ENCODE data around the gene CRELD2. TPM values are rescaled to one million over a fixed set of nuclear protein-coding genes. Genes with fewer than 3 reads are reported as not detected.

CRELD2 gene
- total RNA-seq, 1 experiment from 2014 or later: 71.1 TPM

- DNase-seq (ENCODE audit: low read depth): no peak
Measured at GRCh38 chr22:49967706-49968208, 49.3 kb downstream of the CRELD2 start.

- no peak for DNase-seq (ENCODE audit: low read depth)
Measured at GRCh38 chr22:49968313-49968830, 49.9 kb downstream of the CRELD2 start.

- no peak for DNase-seq (ENCODE audit: low read depth)
Measured at GRCh38 chr22:49968831-49969661, 50.6 kb downstream of the CRELD2 start.

- DNase-seq (ENCODE audit: low read depth): no peak
Measured at GRCh38 chr22:49969751-49970527, 51.5 kb downstream of the CRELD2 start.

GRCh38 chr22:49970528-49971231 is 52.2 kb downstream of the CRELD2 start:
- peak; percentile 97 for DNase-seq (ENCODE audit: low read depth)

- DNase-seq (ENCODE audit: low read depth): peak; percentile 63
Measured at GRCh38 chr22:49971232-49972162, 53.1 kb downstream of the CRELD2 start.

GRCh38 chr22:49972163-49973017 is 54.0 kb downstream of the CRELD2 start:
- DNase-seq (ENCODE audit: low read depth): no peak

GRCh38 chr22:49973018-49973961 is 54.9 kb downstream of the CRELD2 start:
- no peak for DNase-seq (ENCODE audit: low read depth)

- no peak for DNase-seq (ENCODE audit: low read depth)
Measured at GRCh38 chr22:49975543-49976389, 57.3 kb downstream of the CRELD2 start.

- DNase-seq (ENCODE audit: low read depth): no peak
Measured at GRCh38 chr22:49976439-49977175, 58.2 kb downstream of the CRELD2 start.

Other genes with a start within 250 kb of the CRELD2 start
- 17.9 and 25.1 TPM in 2 replicates for gene BRD1, start 90.8 kb upstream of the CRELD2 start, total RNA-seq (2014; rRNA removed)
- gene ZBED4, start 64.8 kb upstream of the CRELD2 start, total RNA-seq (2014; rRNA removed): 12.4 and 13.4 TPM in 2 replicates
- 18.1 and 19.4 TPM in 2 replicates for gene ALG12, start 196 bp upstream of the CRELD2 start, total RNA-seq (2014; rRNA removed)
- gene PIM3, start 42.1 kb downstream of the CRELD2 start, total RNA-seq (2014; rRNA removed): 30.5 and 30.8 TPM in 2 replicates
- not detected in 2 replicates for gene IL17REL, start 94.1 kb downstream of the CRELD2 start, total RNA-seq (2014; rRNA removed)
- gene TTLL8, start 139.7 kb downstream of the CRELD2 start, total RNA-seq (2014; rRNA removed): not detected in 2 replicates
- not detected in 2 replicates for gene MLC1, start 166.8 kb downstream of the CRELD2 start, total RNA-seq (2014; rRNA removed)
- gene MOV10L1, start 171.4 kb downstream of the CRELD2 start, total RNA-seq (2014; rRNA removed): 0.23 and 0.32 TPM in 2 replicates

Data from LHCN-M2 (cell line).